Astrocyte of the spinal cord (primary cell): ENCODE measurements around the gene SOX13.

ENCODE experiments used
- DNase-seq: peaks from one replicate; pipeline ENCODE4 v3.0.0; 2011; ENCODE audit warnings: low read depth, low spot score
- H3K4me3 ChIP-seq: 2 replicates; pipeline ENCODE4 v1.5.1; 2011; ENCODE audit warnings: low read depth, mild to moderate bottlenecking, low read length, moderate library complexity
- CTCF ChIP-seq: IDR thresholded peaks from 2 replicates; pipeline ENCODE4 v1.5.1; 2012; ENCODE audit warnings: low read depth, mild to moderate bottlenecking, low read length, inconsistent platforms
- in situ Hi-C: cut with HindIII; loops from 2 replicates; pipeline ENCODE4 v1.10.0; 2017; ENCODE audit warnings: low sequenced_read_pairs

SOX13 gene

GRCh38 chr1:204143276-204144041 is 70.5 kb downstream of the SOX13 start:
- no peak for TF ChIP-seq CTCF
- no peak for DNase-seq
- in situ Hi-C loops, result loop anchor here (25.0 kb wide), 1 partner anchor 281 kb away; the partner anchor contains the start of gene SNRPE

GRCh38 chr1:204145033-204145504 is 72.2 kb downstream of the SOX13 start:
- no peak for TF ChIP-seq CTCF
- H3K4me3 ChIP-seq, result no peak overlapping the region
- in situ Hi-C loops, result loop anchor here (25.0 kb wide), 1 partner anchor 283 kb away; the partner anchor contains the start of gene SNRPE
- no peak for DNase-seq

More at GRCh38 chr1:204143276-204144041, 70.5 kb downstream of the SOX13 start:
- no peak overlapping the region for H3K4me3 ChIP-seq

GRCh38 chr1:204146309-204146708 is 73.4 kb downstream of the SOX13 start:
- no peak for DNase-seq
- in situ Hi-C loops, result loop anchor here (25.0 kb wide), 1 partner anchor 284 kb away; the partner anchor contains the start of gene SNRPE
- H3K4me3 ChIP-seq, result no peak overlapping the region
- TF ChIP-seq CTCF, result no peak

- H3K4me3 ChIP-seq, result no peak overlapping the region
- in situ Hi-C loops, result loop anchor here (25.0 kb wide), 1 partner anchor 285 kb away; the partner anchor contains the start of gene SNRPE
- DNase-seq, result no peak
- TF ChIP-seq CTCF, result no peak
Observed at GRCh38 chr1:204146965-204147364, 74.0 kb downstream of the SOX13 start.

- no peak for DNase-seq
- in situ Hi-C loops, result loop anchor here (25.0 kb wide), 1 partner anchor 285 kb away; the partner anchor contains the start of gene SNRPE
Observed at GRCh38 chr1:204147406-204148383, 74.8 kb downstream of the SOX13 start.

More at GRCh38 chr1:204147406-204148383, 74.8 kb downstream of the SOX13 start:
- TF ChIP-seq CTCF, result no peak
- no peak overlapping the region for H3K4me3 ChIP-seq
